Transverse colon (tissue), 4 donors: ENCODE results near the gene MAPK12. TPM values are rescaled to one million over a fixed set of nuclear protein-coding genes. Genes with fewer than 3 reads are reported as not detected.

Source experiments
- DNase-seq: peaks from one replicate; pipeline ENCODE4 v3.0.0-alpha.2; 2019
- H3K27ac ChIP-seq, 4 donors: fragments of 200-600 bp; sonication (generic); 2 replicates each; pipeline ENCODE4 v1.5.1; 2016 to 2018; ENCODE audit warnings: inconsistent platforms in 4 of 4
- H3K27me3 ChIP-seq: fragments of 200-600 bp; sonication (generic); 2 replicates; pipeline ENCODE4 v1.5.1; 2017; ENCODE audit warnings: inconsistent platforms
- H3K36me3 ChIP-seq, 4 donors: fragments of 200-600 bp; sonication (generic); 2 replicates each; pipeline ENCODE4 v1.5.1; 2017 to 2019; ENCODE audit warnings: inconsistent platforms in 4 of 4
- H3K4me1 ChIP-seq, 4 donors: fragments of 200-600 bp; sonication (generic); 2 replicates each; pipeline ENCODE4 v1.5.1; 2017 to 2020; ENCODE audit warnings: inconsistent platforms in 4 of 4
- H3K4me3 ChIP-seq, 4 donors: fragments of 200-600 bp; sonication (generic); 1 replicate in 1 of 4; 2 replicates in 3 of 4; pipeline versions ENCODE4 v1.5.1 to v1.6.1; 2017 to 2019; ENCODE audit warnings: inconsistent platforms in 4 of 4
- H3K9me3 ChIP-seq, 2 donors: fragments of 200-600 bp; sonication (generic); 2 replicates each; pipeline ENCODE4 v1.5.1; 2017 to 2019; ENCODE audit warnings: inconsistent platforms in 2 of 2
- EP300 ChIP-seq: sonication (generic); formaldehyde crosslinking; IDR thresholded peaks from one replicate; pipeline ENCODE4 v1.6.1; 2017; ENCODE audit warnings: antibody characterized with exemption, low read depth
- POLR2A ChIP-seq: fragments of 450-650 bp; IDR thresholded peaks from one replicate; pipeline ENCODE4 v1.6.1; 2016; ENCODE audit warnings: antibody characterized with exemption, mild to moderate bottlenecking, moderate library complexity
- POLR2AphosphoS5 ChIP-seq, 3 donors: sonication (generic); formaldehyde crosslinking; IDR thresholded peaks; one replicate each; pipeline ENCODE4 v1.6.1; 2016; ENCODE audit warnings: antibody characterized with exemption in 3 of 3
- WGBS, 2 donors: methylation state at CpG; one replicate each; pipeline ENCODE4 v1.1.5; 2018; ENCODE audit warnings: low coverage in 1 of 2; 5-methylcytosine and 5-hydroxymethylcytosine counted together
- in situ Hi-C, 4 donors: fragments of 200-750 bp; cut with MboI; loops; one replicate each; pipeline versions ENCODE4 v1.15.0 to v1.15.1; 2017; ENCODE audit warnings: low sequenced_read_pairs in 3 of 4, low pct_ligation_motif_present in 1 of 4, low pct_unique_long_range_greater_than_20kb in 1 of 4
- intact Hi-C: fragments of 100-400 bp; cut with DNase I; formaldehyde crosslinking; loops from one replicate; pipeline ENCODE4 v1.15.1; 2023; ENCODE audit warnings: low total_unique reads
- total RNA-seq, 4 donors: library from RNA; depleted of rRNA; stranded (reverse); fragments of >200 nt; gene quantifications; one replicate each; pipeline ENCODE4 v1.1.0, GENCODE V29; 2016
- TF ChIP-seq, protein P1 (sequence below), 5 experiments: fragments of 200-600 bp in 3 of 5; fragments of 450-650 bp in 2 of 5; sonication (generic) in 3 of 5; IDR thresholded peaks; 1 replicate in 2 of 5; 2 replicates in 3 of 5; pipeline ENCODE4 v1.5.1; 2016 to 2017; ENCODE audit warnings: antibody characterized with exemption in 5 of 5, inconsistent platforms in 3 of 5, mild to moderate bottlenecking in 2 of 5, moderate library complexity in 1 of 5

The MAPK12 gene
- total RNA-seq, 4 donors from 2014 or later, result 1.1 to 9.4 (median 3.3) TPM

DNA sequence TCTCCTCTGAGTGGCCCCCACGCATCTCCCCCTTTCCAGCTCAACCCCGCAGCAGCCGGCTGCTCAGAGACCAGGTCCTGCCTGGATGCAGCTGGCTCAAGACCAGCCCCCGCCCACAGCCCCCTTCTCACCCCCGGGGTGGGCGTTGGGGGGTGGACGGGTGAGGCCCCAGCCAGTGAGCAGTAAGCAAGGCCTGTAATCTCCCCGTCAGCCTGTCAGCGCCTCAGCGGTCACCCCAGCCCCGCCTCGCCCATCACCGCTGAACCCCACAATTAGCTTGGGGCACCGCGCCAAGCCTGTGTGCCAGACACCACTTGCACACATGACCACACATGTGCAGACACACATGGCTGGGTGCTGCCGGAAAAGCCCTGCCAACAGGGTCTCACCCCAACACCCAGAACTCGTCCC is 40.1 kb upstream of the MAPK12 start:
- TF ChIP-seq EP300, result no peak
- in situ Hi-C loops (no loop called here), intact Hi-C loops (no loop called here)
- no peaks in the 10 kb centered on the region for H3K9me3 ChIP-seq
- 41% methylated on average over 17 of the region's 17 CpGs; no CpG with 5 or more reads in 1 of the 2 donors for WGBS, 2 donors
- peak overlapping the region; percentile 92 to 97 (median 94) for H3K27ac ChIP-seq
- DNase-seq, result peak; percentile 45
- H3K4me1 ChIP-seq, result peaks cover 84 to 100% (median 94%) of the 10 kb centered on the region in 4 donors
- no peaks in the 10 kb centered on the region for H3K36me3 ChIP-seq
- no peaks in the 10 kb centered on the region for H3K27me3 ChIP-seq
- no peak overlapping the region for H3K4me3 ChIP-seq

DNA sequence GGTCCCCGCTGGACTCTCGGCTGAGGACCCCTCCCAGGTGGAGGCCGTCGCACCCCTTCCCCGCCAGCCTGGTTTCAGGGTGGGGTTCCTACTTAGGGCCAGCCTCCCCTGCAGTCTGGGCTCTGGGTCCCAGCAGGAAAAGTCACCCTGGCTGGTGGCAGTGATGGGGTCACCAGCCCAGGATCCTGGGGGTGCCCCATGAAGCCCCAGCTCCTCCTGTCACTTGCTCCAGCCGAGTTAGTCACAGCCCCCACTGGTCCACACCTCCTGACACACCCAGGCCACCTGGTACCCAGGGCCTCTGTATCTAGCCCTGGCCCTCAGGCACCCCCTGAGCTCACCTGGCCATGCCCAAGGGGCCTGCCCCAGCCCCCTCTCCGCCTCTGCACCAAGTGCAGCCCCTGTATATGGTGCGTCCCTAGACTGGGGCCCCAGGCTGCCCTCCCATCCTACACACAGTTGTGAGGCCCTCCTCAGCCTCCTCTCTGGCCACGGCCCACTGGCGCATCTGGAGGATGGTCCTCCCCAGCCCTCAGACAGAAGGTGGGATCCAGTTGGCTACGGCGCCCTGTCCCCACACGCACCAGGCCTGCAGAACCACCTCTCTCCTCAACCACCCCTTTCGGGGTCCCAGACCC is 39.3 kb upstream of the MAPK12 start:
- no peak for DNase-seq
- Histone ChIP-seq H3K27ac (peak overlapping the region; percentile 92 to 97 (median 94)), H3K4me3 (peak overlapping the region in 1 of 4 donors; percentile 23), H3K27me3 (no peaks in the 10 kb centered on the region), H3K36me3 (no peaks in the 10 kb centered on the region), H3K9me3 (no peaks in the 10 kb centered on the region), H3K4me1 (peaks cover 86 to 97% (median 95%) of the 10 kb centered on the region in 4 donors)
- intact Hi-C loops (no loop called here), in situ Hi-C loops (no loop called here)
- TF ChIP-seq POLR2AphosphoS5 (IDR thresholded peaks at IDR 0.05) (no peak), POLR2A (no peak), EP300 (no peak)
- TF ChIP-seq, protein P1, sequence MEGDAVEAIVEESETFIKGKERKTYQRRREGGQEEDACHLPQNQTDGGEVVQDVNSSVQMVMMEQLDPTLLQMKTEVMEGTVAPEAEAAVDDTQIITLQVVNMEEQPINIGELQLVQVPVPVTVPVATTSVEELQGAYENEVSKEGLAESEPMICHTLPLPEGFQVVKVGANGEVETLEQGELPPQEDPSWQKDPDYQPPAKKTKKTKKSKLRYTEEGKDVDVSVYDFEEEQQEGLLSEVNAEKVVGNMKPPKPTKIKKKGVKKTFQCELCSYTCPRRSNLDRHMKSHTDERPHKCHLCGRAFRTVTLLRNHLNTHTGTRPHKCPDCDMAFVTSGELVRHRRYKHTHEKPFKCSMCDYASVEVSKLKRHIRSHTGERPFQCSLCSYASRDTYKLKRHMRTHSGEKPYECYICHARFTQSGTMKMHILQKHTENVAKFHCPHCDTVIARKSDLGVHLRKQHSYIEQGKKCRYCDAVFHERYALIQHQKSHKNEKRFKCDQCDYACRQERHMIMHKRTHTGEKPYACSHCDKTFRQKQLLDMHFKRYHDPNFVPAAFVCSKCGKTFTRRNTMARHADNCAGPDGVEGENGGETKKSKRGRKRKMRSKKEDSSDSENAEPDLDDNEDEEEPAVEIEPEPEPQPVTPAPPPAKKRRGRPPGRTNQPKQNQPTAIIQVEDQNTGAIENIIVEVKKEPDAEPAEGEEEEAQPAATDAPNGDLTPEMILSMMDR (IDR thresholded peaks at IDR 0.05), result no peak
- 72% methylated on average over 14 of the region's 14 CpGs; no CpG with 5 or more reads in 1 of the 2 donors for WGBS, 2 donors

DNA sequence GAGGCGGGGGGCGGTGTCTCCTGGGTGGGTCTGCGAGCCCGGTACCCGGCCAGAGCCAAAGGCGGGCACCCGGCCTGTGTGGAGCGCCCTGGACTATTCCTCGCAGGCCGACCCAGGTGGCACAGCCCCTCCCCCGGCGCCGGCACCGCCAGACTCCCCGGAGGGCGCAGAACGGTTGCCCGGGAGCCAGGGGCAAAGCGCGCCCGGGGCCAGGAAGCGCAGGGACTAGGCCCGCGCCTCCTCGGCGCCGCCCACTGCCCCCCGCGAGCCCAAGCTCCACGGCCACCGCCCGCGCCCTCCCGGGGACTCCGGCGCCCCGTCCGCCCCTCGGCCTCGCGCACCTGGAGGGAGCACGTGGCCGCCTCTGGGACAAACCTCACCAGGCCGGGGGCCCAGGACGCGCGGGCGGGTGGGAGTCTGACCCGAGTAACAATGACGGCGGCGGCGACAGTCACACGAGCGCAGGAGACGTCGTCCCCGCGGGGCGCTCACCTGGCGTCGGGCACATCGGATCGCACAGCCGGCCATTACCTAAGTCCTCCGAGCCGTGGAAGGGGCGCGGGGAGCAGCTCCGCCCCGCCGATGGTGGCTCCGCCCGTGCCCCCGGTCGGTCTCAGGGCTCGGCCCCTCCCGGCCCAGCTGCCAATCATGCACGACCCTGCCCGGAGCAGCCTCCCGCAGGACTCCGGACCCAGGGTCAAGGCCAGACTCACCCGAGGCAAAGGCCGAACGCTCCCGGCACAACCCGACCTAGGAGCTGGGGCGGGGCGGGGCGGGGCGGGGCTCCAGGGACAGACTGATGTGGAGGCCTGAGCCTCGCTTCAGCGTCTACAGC is 38.5 kb upstream of the MAPK12 start:
- Histone ChIP-seq H3K4me3 (peak overlapping the region; percentile 0 to 52 (median 26)), H3K27ac (peak overlapping the region; percentile 92 to 97 (median 94)), H3K27me3 (no peaks in the 10 kb centered on the region), H3K9me3 (no peaks in the 10 kb centered on the region), H3K36me3 (no peaks in the 10 kb centered on the region), H3K4me1 (peaks cover 81 to 93% (median 89%) of the 10 kb centered on the region in 4 donors)
- TF ChIP-seq, protein P1 (IDR thresholded peaks at IDR 0.05), result peak in 1 of 5 experiments; percentile 20
- TF ChIP-seq EP300 (no peak), POLR2AphosphoS5 (IDR thresholded peaks at IDR 0.05) (peak in 2 of 3 donors; percentile 51 to 66), POLR2A (no peak)
- WGBS, 2 donors, result 21% methylated on average over 40 of the region's 93 CpGs; no CpG with 5 or more reads in 1 of the 2 donors
- intact Hi-C loops (no loop called here), in situ Hi-C loops (no loop called here)
- DNase-seq, result peak; percentile 88

DNA sequence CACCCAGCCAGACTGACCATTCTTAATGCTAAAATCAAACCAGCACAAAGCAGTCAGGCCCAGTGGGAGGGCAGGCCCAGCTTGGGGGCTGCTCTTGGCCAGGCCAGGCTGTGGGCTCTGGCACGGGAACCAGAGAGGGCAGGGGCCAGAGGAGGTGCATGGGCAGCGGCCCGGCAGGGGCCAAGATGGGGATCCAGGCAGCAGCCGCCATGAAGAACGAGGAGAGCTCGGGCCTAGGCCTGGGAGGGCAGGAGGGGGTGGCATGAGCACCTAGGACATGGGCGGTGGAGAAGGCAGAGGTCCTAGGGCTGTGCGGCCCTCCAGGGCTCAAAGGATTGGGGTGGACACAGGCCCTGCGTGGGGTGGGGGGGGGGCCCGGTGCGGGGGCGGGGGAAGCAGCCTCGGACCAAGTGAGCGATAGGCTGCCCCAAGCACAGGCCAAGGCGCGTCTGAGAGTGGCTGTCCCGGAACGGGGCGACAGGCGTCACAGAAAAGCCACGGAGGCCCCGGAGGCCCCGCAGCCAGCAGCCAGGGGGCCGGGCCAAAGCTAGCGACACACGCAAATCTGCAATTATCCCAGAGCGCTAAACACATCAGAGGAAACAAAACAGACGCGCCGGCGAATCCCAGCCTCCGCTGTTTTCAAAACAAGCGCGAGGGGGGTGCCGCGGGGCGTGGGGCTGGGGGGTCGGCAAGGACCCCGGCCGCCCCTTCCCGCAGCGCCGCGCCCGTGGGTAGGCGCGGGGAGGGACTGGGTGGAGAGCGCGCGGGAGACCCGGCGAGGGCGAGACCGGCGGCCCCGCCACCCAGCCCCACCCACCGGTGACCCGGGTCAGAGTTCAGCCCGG is 37.7 kb upstream of the MAPK12 start:
- Histone ChIP-seq H3K9me3 (no peaks in the 10 kb centered on the region), H3K4me3 (peak overlapping the region; percentile 0 to 52 (median 26)), H3K36me3 (no peaks in the 10 kb centered on the region), H3K27me3 (no peaks in the 10 kb centered on the region), H3K4me1 (peaks cover 81 to 93% (median 88%) of the 10 kb centered on the region in 4 donors), H3K27ac (peak overlapping the region; percentile 92 to 97 (median 94))
- intact Hi-C loops (no loop called here), in situ Hi-C loops (no loop called here)
- TF ChIP-seq, protein P1 (IDR thresholded peaks at IDR 0.05), result no peak
- TF ChIP-seq POLR2AphosphoS5 (IDR thresholded peaks at IDR 0.05) (no peak), POLR2A (no peak), EP300 (no peak)
- 45% methylated on average over 23 of the region's 59 CpGs; no CpG with 5 or more reads in 1 of the 2 donors for WGBS, 2 donors
- DNase-seq, result no peak
